Measurements from ENCODE around the gene ATXN7. TPM values are rescaled to one million over a fixed set of nuclear protein-coding genes. Genes with fewer than 3 reads are reported as not detected.

The ATXN7 gene
- total and polyA plus RNA-seq, 4 donors = 2.8 to 13.6 (median 5.6) TPM

DNA sequence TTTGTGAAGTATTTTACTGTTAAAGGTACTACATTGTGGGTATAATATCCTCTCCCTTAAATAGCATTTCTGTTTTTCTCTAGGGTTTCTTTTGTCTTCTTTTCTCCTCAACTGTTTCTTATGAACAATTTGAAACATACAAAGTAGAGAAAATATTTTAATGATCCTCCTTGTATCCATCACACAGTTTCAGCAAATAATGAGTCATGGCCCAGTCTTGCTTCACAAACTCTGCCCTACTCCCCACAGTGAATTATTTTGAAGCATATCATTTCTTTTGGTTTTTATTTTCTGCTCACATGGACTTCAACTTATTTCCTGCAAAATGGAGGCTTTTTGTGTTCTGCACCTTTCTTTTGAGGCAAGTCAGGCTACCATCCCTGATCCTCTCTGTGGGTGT is 54.7 kb downstream of the ATXN7 start:
- Histone ChIP-seq H3K27ac (ENCODE audit: low read depth in 1 of 2, low read length in 2 of 2) (no peak overlapping the region), H3K9ac (ENCODE audit: low read depth in 1 of 2, low read length in 2 of 2) (no peak overlapping the region), H3K4me1 (ENCODE audit: control insufficient read depth in 4 of 4, insufficient read depth in 4 of 4, low read length in 3 of 4) (peaks cover 6 to 36% (median 32%) of the 10 kb centered on the region in 4 donors), H3K9me3 (ENCODE audit: control insufficient read depth in 4 of 4, low read length in 3 of 4) (no peaks in the 10 kb centered on the region), H3K27me3 (ENCODE audit: control insufficient read depth in 4 of 4, insufficient read depth in 4 of 4, low read length in 3 of 4) (no peaks in the 10 kb centered on the region), H3K36me3 (ENCODE audit: control insufficient read depth in 4 of 4, insufficient read depth in 3 of 4, low read depth in 1 of 4, low read length in 3 of 4) (peaks cover 0 to 15% (median 8%) of the 10 kb centered on the region in 4 donors), H3K4me3 (ENCODE audit: low read depth in 1 of 3, low read length in 3 of 3) (no peak overlapping the region)
- DNase-seq (ENCODE audit: low spot score) = no peak
- TF ChIP-seq FOXA2 (IDR thresholded peaks at IDR 0.05) = no peak
- TF ChIP-seq EGR1 (IDR thresholded peaks at IDR 0.05; ENCODE audit: low read depth in 2 of 2) = no peak
- TF ChIP-seq HNF4G (IDR thresholded peaks at IDR 0.05) = no peak
- TF ChIP-seq YY1 (IDR thresholded peaks at IDR 0.05) = no peak
- TF ChIP-seq, protein P1, sequence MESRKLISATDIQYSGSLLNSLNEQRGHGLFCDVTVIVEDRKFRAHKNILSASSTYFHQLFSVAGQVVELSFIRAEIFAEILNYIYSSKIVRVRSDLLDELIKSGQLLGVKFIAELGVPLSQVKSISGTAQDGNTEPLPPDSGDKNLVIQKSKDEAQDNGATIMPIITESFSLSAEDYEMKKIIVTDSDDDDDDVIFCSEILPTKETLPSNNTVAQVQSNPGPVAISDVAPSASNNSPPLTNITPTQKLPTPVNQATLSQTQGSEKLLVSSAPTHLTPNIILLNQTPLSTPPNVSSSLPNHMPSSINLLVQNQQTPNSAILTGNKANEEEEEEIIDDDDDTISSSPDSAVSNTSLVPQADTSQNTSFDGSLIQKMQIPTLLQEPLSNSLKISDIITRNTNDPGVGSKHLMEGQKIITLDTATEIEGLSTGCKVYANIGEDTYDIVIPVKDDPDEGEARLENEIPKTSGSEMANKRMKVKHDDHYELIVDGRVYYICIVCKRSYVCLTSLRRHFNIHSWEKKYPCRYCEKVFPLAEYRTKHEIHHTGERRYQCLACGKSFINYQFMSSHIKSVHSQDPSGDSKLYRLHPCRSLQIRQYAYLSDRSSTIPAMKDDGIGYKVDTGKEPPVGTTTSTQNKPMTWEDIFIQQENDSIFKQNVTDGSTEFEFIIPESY (IDR thresholded peaks at IDR 0.05) = no peak
- no peak for TF ChIP-seq TAF1 (conservative IDR thresholded peaks at IDR 0.05)
- TF ChIP-seq JUND (IDR thresholded peaks at IDR 0.05) = peak; percentile 34 to 48

DNA sequence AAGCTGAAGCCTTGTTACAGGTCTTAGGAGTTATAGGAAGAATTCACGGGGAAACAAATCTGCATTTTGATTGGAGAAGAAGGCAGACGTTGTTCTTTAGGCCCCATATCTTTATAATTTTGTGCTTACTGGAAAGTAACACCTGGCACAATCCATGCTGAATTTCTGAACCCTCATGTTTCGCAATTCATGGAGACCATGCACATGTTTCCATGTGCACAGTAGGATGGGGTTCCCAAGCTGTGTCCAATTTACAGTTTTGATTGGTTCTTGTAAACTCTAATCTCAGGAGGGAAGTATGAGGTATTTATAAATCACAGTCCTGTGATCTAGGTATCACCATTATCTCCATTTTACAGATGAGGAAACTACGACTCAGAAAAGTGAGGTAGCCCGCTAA is 56.3 kb downstream of the ATXN7 start:
- TF ChIP-seq HNF4A (conservative IDR thresholded peaks at IDR 0.05) = no peak
- TF ChIP-seq EGR1 (IDR thresholded peaks at IDR 0.05; ENCODE audit: low read depth in 2 of 2) = no peak
- TF ChIP-seq TAF1 (conservative IDR thresholded peaks at IDR 0.05) = no peak
- no peak for TF ChIP-seq JUND (IDR thresholded peaks at IDR 0.05)
- no peak for TF ChIP-seq RXRA (IDR thresholded peaks at IDR 0.05)
- no peak for TF ChIP-seq GABPA (IDR thresholded peaks at IDR 0.05 in 1 of 2, conservative IDR thresholded peaks at IDR 0.05 in 1 of 2)
- TF ChIP-seq, protein P2, sequence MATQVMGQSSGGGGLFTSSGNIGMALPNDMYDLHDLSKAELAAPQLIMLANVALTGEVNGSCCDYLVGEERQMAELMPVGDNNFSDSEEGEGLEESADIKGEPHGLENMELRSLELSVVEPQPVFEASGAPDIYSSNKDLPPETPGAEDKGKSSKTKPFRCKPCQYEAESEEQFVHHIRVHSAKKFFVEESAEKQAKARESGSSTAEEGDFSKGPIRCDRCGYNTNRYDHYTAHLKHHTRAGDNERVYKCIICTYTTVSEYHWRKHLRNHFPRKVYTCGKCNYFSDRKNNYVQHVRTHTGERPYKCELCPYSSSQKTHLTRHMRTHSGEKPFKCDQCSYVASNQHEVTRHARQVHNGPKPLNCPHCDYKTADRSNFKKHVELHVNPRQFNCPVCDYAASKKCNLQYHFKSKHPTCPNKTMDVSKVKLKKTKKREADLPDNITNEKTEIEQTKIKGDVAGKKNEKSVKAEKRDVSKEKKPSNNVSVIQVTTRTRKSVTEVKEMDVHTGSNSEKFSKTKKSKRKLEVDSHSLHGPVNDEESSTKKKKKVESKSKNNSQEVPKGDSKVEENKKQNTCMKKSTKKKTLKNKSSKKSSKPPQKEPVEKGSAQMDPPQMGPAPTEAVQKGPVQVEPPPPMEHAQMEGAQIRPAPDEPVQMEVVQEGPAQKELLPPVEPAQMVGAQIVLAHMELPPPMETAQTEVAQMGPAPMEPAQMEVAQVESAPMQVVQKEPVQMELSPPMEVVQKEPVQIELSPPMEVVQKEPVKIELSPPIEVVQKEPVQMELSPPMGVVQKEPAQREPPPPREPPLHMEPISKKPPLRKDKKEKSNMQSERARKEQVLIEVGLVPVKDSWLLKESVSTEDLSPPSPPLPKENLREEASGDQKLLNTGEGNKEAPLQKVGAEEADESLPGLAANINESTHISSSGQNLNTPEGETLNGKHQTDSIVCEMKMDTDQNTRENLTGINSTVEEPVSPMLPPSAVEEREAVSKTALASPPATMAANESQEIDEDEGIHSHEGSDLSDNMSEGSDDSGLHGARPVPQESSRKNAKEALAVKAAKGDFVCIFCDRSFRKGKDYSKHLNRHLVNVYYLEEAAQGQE (IDR thresholded peaks at IDR 0.05) = no peak
- TF ChIP-seq RAD21 (IDR thresholded peaks at IDR 0.05) = no peak
- no peak overlapping the region for H3K9ac ChIP-seq (ENCODE audit: low read depth in 1 of 2, low read length in 2 of 2)
- DNase-seq (ENCODE audit: low spot score) = no peak
- no peaks in the 10 kb centered on the region for H3K9me3 ChIP-seq (ENCODE audit: control insufficient read depth in 4 of 4, low read length in 3 of 4)
- WGBS = 94% methylated on average over 5 of the region's 5 CpGs
- peak overlapping the region in 1 of 2 donors; percentile 11 for H3K27ac ChIP-seq (ENCODE audit: low read depth in 1 of 2, low read length in 2 of 2)
- H3K36me3 ChIP-seq (ENCODE audit: control insufficient read depth in 4 of 4, insufficient read depth in 3 of 4, low read depth in 1 of 4, low read length in 3 of 4) = peaks cover 0 to 15% (median 9%) of the 10 kb centered on the region in 4 donors
- no peak overlapping the region for H3K4me3 ChIP-seq (ENCODE audit: low read depth in 1 of 3, low read length in 3 of 3)
- peaks cover 0 to 23% (median 19%) of the 10 kb centered on the region in 4 donors for H3K4me1 ChIP-seq (ENCODE audit: control insufficient read depth in 4 of 4, insufficient read depth in 4 of 4, low read length in 3 of 4)
- H3K27me3 ChIP-seq (ENCODE audit: control insufficient read depth in 4 of 4, insufficient read depth in 4 of 4, low read length in 3 of 4) = no peaks in the 10 kb centered on the region

Measured in liver (tissue), 9 donors.